GM21367 (cell line): Measurements from ENCODE around the gene CXXC1.
"Not testable (repeated sequence)": the region's sequence is repeated elsewhere in the genome, so short reads cannot be mapped to it uniquely, and the experiment has no call there.

Experiments
- ATAC-seq: cut with Tn5 transposase; IDR thresholded peaks from one replicate; pipeline ENCODE4 v1.9.1; 2021; ENCODE audit not compliant: unreplicated experiment

The CXXC1 gene

DNA sequence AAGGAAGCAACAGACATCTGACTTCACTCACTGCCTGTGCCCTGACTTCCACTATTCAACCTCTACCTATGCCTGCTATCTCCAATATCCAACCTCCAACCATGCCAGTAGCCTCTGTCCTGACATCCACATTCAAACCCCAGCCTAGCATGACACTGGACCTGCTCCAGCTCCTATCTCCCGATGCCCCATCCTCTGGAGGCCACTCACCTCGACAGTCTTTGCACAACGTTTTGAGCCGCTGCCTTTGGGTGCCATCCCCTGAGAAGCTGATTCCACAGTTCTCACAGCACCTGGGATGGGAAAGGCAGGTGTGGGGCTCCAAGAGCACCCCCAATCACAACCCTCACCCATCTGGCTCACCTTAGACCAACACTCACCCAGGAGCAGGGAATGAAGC lies 11.0 kb downstream of the CXXC1 start:
- ATAC-seq = no peak

DNA sequence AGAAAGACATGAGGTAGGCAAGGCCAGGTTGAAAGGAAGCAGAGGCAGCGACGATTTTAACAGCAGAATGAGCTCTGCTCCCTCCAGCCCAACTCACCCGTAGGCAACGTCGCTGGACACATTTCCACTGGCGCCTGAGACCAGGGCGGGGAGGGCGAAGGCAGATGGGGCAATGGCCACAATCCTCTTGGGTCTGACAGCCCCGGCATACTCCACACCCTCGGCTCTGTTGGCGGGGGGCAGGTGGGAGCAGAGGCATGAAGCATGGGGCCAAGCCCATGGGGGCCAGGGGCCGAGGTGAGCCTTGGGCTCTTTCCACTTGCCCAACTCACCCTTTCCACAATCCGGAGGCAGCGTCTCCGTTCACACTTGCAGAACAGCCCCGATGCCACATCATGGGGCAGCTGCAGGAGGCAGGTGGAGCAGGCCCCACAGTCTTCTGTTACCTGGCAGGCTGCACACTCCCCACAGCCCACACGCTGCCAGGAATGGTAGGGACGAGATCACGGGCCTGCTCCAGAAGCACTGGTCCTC lies 11.9 kb downstream of the CXXC1 start:
- no peak for ATAC-seq

DNA sequence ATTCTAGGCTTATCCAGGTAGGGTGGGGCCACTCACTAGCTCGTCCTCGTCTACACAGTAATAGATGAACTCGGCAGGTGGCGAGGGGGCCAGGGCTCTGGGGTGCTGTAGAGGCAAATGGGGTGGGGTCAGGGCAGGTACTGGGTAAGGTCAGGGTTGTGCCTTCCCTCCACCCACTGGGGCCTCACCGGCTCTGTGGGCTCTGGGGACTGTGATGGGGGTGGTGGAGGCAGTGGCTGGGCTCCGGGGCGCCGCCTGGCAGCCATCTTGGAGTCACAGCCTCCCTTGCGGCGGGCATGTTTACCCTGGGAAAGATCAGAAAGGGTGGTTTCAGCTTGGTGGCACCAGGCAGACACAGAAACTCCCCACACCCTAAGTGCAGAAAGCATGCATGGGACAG lies 12.6 kb downstream of the CXXC1 start:
- no peak for ATAC-seq

DNA sequence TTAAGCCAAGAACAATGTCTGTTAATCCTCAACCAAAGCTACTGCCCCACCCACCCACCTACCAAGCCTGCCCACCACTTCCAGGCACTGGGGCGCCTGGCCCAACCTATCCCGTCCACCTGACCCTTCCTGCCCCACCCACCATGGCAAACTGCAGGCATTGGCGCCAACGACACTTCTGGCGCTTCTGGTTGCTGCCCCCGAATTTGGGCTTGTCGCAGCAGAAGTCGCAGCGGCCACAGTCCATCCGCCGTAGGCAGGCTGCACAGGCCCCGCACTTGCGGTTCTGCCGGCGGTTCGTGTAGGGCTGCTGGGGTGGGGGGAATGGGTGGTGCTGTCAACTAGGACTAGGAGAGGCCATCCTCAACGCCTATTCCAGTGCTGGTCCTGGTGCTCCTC lies 13.4 kb downstream of the CXXC1 start:
- ATAC-seq = no peak

DNA sequence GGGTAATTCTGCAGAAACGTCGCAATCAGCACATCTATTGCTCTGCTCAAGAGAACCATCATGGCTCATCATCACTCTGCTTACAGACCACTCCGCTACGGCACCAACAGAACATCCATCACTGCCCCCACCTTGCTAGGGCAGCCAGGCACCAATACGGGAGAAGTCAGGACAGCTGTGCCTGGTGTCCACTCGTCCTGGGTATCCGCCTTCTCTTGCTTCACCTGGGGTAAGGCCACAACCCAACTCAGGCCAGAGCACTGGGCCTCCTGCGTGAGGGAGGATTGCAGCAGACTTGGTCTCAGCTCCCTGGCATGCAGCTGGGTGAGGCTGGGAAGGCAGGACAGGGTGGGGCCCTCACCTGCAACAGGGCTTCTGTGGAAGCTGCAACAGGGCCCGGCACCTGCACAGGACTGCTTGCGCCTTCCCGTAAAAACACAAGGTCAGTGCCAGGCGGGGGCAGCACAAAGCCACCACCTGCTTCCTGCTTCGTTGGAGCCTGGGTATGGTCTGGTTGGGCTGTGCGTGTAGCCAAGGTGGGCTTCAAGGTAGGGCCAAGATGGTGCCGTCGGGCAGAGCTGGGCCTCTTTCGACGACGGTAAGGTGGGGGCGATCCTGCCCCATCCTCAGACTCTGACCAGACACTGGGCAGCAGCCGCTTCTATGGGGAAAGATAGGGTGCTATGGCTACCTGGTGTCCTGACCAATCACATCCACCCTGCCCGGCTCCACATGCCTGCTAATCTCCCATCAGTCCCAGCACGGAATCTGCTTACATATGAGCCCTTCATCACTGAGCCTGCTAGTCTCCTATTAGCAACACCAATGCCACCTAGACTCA lies 14.1 kb downstream of the CXXC1 start:
- ATAC-seq = no peak

DNA sequence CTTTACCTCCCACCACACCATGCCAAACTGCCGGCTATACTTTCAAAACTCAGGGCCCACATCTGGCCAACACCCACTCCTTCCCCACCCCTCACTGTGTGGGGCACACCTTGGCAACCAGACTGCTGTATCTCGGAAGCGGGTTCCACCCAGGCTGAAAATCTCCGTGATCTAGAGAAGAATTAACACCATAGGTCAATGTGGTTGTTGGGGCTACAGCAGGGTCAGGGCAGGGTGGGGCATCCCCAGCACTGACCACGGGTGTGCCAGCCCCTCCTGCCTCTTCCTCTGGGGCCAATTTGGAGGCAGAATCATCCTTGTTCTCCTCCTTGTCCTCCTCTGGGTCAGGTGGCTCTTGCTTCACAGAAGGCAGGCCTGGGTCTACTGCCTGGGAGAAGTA lies 14.9 kb downstream of the CXXC1 start:
- ATAC-seq = no peak

DNA sequence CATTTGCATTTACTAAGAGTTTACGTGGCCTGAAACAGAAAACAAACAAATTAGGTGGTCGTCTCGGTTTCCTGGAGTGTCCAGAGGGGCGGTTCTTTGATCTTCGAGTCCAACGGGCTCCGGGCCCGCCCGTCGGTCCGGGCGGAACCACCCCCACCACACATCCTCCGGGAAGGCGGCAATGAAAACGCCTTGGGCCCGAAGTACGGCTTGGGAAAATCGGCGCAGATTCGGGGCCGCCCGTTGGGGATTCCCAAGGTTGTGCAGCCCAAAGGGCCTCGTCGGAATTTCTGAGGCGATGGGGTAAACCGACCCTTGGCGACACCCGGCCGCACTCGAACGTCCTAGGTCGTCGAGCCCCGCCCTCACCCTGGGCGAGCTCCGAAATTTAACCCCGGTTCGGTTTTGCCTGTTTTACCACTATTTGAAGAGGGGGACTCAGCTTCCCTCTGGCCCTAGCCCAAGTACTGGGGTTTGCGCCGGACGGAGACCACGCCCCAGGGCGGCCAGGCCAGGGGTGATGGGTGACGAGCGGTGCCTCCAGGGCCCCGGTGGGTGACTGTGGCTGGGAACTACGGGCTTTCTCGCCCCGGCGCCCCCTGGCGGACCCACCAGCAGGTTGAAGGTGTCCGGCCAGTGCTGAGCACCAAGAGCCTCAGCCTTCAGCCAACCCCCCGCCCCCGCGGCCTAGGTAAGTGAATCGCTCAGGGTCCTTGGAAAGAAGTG lies 19.3 kb downstream of the CXXC1 start:
- ATAC-seq = peak; percentile 65

DNA sequence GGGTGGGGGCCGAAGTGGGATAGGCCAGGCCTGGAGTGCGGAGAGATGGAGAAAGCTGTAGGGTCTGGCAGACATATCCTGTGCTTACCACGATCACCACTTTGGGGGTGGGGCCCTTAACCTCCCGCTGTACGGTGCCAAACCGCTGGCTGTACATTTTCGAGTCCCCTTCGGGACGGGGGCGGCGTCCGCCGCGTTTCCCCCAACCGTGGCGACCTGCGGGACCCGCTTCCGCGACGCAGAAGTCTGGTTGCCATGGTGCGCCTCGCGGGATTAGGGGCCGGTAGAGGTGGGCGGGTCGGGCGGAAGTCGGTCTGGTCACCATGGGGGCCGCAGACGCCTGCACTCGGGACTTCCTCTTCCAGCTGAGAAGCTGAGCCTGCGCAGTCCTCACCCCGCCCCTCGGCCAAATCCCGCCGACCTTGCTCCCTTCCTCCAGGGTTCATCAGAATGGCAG lies 21.2 kb downstream of the CXXC1 start, which contains the start of gene CFAP53:
Gene CFAP53, minus strand, starts transcription at position 248 of the 457 bp plus-strand sequence. Its CDS starts 91 bp downstream, at position 157.
- peak; percentile 76 for ATAC-seq

DNA sequence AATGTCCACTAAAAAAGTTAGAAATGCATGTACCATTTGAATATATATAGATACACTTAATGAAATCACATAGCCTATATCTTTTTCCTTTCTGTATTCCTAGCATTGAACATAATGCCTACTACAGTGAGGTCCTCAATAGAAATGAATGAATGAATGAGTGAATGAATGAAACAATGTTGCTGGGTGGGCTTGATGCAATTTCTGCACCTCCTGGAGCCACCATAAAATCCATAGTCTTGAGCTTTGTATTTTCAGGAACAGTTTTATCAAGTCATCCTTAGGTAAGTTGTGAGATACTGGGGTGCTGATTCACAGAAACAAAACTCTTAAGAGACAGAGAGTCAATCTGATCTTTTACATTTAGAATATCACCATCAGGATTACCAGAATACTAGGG lies 24.5 kb downstream of the CXXC1 start:
- no peak for ATAC-seq

DNA sequence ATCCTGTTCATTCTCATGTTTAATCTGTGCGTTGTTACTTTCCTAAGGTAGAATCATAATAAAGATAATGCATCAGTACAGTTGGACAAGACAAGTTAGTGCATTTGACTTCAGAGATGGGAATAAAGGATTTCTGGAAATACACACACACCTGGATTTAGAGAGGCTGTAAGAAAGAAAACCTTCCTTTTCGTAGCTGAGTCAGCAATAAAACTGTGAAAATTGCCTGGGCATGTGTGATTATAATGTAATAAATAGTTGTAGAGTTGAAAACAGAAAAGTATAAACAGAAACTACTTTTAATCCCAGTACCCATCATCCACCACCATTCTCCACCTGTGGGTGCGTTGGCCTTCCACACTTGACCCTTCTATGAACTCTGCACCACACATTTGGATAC lies 36.6 kb downstream of the CXXC1 start:
- no peak for ATAC-seq

DNA sequence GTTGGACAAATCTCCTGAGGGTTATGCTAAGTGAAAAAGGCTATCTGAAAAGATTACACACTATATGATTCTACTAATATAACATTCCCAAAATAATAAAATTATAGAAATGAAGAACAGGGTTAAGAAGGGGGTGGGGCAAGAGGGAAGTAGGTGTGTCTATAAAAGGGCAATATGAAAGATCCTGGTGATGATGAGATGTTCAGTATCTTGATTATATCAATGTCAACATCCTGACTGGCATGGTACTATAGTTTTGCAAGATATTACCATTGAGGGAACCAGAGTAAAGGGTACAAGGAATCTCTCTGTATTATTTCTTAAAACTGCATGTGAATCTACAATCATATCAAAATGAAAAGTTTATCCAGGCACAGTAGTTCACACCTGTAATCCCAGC lies 37.9 kb downstream of the CXXC1 start:
- ATAC-seq = no peak

DNA sequence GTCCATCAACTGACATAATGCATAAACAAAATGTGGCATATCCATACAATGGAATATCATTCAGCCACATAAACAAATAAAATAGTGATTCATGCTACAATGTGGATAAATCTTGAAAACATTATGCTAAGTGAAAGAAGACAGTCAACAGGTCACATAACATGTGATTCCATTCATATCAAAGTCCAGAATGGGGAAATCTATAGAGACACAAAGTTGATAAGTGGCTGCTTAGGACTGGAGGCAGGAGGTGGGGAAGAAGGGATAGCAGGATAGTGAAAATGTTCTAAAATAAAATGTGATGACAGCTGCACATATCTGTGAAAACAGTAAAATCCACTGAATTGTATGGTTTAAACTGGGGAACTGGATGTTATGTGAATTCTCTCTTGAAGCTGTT lies 39.9 kb downstream of the CXXC1 start:
- no peak for ATAC-seq

DNA sequence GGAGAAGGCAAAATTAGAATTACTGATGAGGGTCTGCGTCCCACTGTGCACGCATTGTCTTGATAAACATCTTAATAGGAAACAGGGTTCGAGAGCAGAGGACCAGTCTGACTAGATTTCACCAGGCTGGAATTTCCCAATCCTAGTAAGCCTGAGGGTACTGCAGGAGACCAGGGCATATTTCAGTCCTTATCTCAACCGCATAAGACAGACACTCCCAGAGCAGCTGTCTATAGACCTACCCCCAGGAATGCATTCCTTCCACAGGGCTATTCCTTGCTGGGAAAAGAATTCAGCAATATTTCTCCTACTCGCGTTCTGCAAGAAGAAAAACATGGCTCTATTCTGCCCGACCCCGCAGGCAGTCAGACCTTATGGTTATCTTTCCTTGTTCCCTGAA lies 45.7 kb downstream of the CXXC1 start:
- ATAC-seq = not testable (repeated sequence)

DNA sequence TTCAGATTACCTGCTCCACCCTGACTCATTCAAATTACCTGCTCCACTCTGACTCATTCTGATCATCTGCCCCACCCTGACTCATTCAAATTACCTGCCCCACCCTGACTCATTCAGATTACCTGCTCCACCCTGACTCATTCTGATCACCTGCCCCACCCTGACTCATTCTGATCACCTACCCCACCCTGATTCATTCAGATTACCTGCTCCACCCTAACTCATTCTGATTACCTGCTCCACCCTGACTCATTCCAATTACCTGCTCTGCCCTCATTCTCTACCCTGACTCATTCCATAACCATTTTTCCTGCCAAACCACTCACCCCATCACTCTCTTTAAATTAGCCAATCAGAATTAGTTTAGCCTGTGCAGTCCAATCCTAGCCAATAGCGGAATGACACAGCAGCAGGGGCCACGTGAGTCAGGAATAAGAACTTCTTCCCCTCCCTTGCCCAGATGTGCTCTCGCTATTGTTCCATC lies 47.4 kb downstream of the CXXC1 start:
- no peak for ATAC-seq

DNA sequence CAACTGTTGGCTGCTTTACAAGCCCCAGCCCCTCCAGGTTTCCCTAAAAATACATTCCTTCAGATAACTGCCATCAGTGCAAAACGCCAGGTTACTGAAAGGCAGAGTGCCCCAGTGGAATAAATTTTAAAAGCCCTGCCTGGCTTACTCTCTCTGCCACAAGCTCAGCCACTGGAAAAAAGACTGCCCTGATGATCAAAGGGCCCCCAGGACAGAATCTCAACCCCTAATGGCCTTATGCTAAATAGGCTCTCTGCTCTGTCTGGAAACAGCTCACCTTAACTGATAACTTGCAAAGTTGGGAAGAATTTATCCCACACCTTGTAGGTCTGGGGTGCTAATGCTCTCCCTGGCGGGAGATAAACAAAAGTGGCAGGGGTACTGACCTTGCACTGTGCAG lies 55.1 kb downstream of the CXXC1 start:
- no peak for ATAC-seq
